GM23248 (cell line): ENCODE measurements around the gene CGNL1.

ENCODE experiments used
- EZH2 ChIP-seq: fragments of 200-600 bp; sonication (generic); IDR thresholded peaks from 2 replicates; pipeline ENCODE4 v1.6.1; 2018; ENCODE audit warnings: antibody characterized with exemption, mild to moderate bottlenecking; ENCODE audit not compliant: insufficient read depth, poor library complexity, severe bottlenecking
- EZH2phosphoT487 ChIP-seq: fragments of 200-600 bp; sonication (generic); IDR thresholded peaks from 2 replicates; pipeline ENCODE4 v1.6.1; 2018; ENCODE audit warnings: antibody characterized with exemption, moderate library complexity, mild to moderate bottlenecking, low read depth; ENCODE audit not compliant: insufficient read depth

- no peak for TF ChIP-seq EZH2
- TF ChIP-seq EZH2phosphoT487 = no peak
These were observed 184.9 kb downstream of the CGNL1 start for GRCh38 chr15:57561041-57561711.
